ENCODE measurements around the gene SFI1. TPM values are rescaled to one million over a fixed set of nuclear protein-coding genes. Genes with fewer than 3 reads are reported as not detected.

Gene SFI1
- total and polyA plus RNA-seq, 2 of the 4 experiments (the other 2 are of a cell fraction), result 9.9 to 12.0 TPM

GRCh38 chr22:31566484-31566883 is 70.1 kb downstream of the SFI1 start:
- ChIA-PET POLR2A (ENCODE audit: unreplicated experiment) (no interaction called here), CTCF (interaction anchor here (1.1 kb wide), 1 partner anchor 10 kb away, joined by 3 read pairs; no protein-coding TSS in a partner anchor)

More at GRCh38 chr22:31566484-31566883, 70.1 kb downstream of the SFI1 start:
- Histone ChIP-seq H4K20me1 (ENCODE audit: insufficient read depth, low read length) (no peaks in the 10 kb centered on the region), H3K9me3 (ENCODE audit: control insufficient read depth, insufficient read depth, low read length) (no peaks in the 10 kb centered on the region), H4K91ac (ENCODE audit: insufficient read depth, low read depth, low read length) (no peak overlapping the region), H3K9ac (ENCODE audit: low read depth, low read length) (no peak overlapping the region), H3K14ac (replicated peaks; ENCODE audit: low read depth, low read length) (peak overlapping the region; percentile 70), H4K5ac (ENCODE audit: low read depth, low read length) (no peak overlapping the region), H3K4ac (ENCODE audit: low read depth, low read length) (no peak overlapping the region), H2BK5ac (ENCODE audit: low read depth, low read length, poor library complexity, severe bottlenecking) (peak overlapping the region; percentile 72), H2BK120ac (ENCODE audit: low read depth, low read length) (no peak overlapping the region), H3K23ac (ENCODE audit: low read depth, low read length) (peak overlapping the region; percentile 64; the same call in 1 of the 2 replicates), H2BK20ac (ENCODE audit: low read depth, low read length) (peak overlapping the region; percentile 75), H3K56ac (ENCODE audit: extremely low read depth, insufficient read depth, low read length) (no peak overlapping the region), H3K36me3 (ENCODE audit: control insufficient read depth, insufficient read depth, low read length) (no peaks in the 10 kb centered on the region), H3K4me1 (ENCODE audit: control insufficient read depth, insufficient read depth, low read length) (peaks cover 3% of the 10 kb centered on the region; the same call in 1 of the 2 replicates), H3K4me2 (ENCODE audit: low read depth, low read length) (no peak overlapping the region), H2BK15ac (ENCODE audit: low read depth, low read length) (no peak overlapping the region), H2AK9ac (replicated peaks; ENCODE audit: low read depth, low read length, poor library complexity) (no peak overlapping the region), H3K9me1 (ENCODE audit: insufficient read depth, low read length) (no peaks in the 10 kb centered on the region), H2AK5ac (ENCODE audit: low read depth, low read length) (no peak overlapping the region), H4K8ac (ENCODE audit: low read depth in 2 of 2, low read length in 2 of 2) (0 out of 4 replicates have a peak overlapping the region, but pooled peaks of 1 of the 2 experiments have one; percentile 12), H3K18ac (ENCODE audit: low read depth, low read length) (peak overlapping the region; percentile 0; the same call in 1 of the 2 replicates), H2AFZ (replicated peaks; ENCODE audit: low read length, poor library complexity) (no peak overlapping the region), H3K4me3 (ENCODE audit: insufficient read depth, low read depth, low read length) (no peak overlapping the region), H3K79me1 (ENCODE audit: low read depth in 1 of 2, low read length in 2 of 2) (no peaks in the 10 kb centered on the region), H3K27ac (ENCODE audit: insufficient read depth, low read length) (no peak overlapping the region), H3K27me3 (ENCODE audit: control insufficient read depth, insufficient read depth, low read length) (no peaks in the 10 kb centered on the region)
- in situ Hi-C loops (cut with MboI; ENCODE audit: low sequenced_read_pairs) (loop anchor here (25.0 kb wide), 1 partner anchor 396 kb away; no protein-coding TSS in a partner anchor), dilution Hi-C loops (cut with HindIII; ENCODE audit: low sequenced_read_pairs, unreplicated experiment) (no loop called here), intact Hi-C loops (cut with micrococcal nuclease) (no loop called here)
- DNase-seq, result no peak
- TF ChIP-seq MXI1 (IDR thresholded peaks at IDR 0.05; ENCODE audit: borderline replicate concordance, low read depth, low read length) (no peak), CTCF (conservative IDR thresholded peaks at IDR 0.05; ENCODE audit: low read depth, low read length) (no peak), MAFK (IDR thresholded peaks at IDR 0.05; ENCODE audit: low read depth, low read length) (no peak), MAZ (IDR thresholded peaks at IDR 0.05; ENCODE audit: borderline replicate concordance, low read depth, low read length) (no peak), ELK1 (IDR thresholded peaks at IDR 0.05; ENCODE audit: borderline replicate concordance, low read depth, low read length) (no peak), POLR2A (IDR thresholded peaks at IDR 0.05; ENCODE audit: low read depth, low read length) (no peak), CEBPB (IDR thresholded peaks at IDR 0.05; ENCODE audit: low read depth, low read length) (no peak), RAD21 (IDR thresholded peaks at IDR 0.05; ENCODE audit: low read length) (no peak), SMC3 (IDR thresholded peaks at IDR 0.05; ENCODE audit: low read depth, low read length) (no peak), FOS (IDR thresholded peaks at IDR 0.05; ENCODE audit: low read depth, low read length) (no peak), RFX5 (IDR thresholded peaks at IDR 0.05; ENCODE audit: low read depth, low read length) (no peak), CHD1 (IDR thresholded peaks at IDR 0.05; ENCODE audit: low read depth, low read length) (no peak), USF2 (IDR thresholded peaks at IDR 0.05; ENCODE audit: low read depth, low read length) (no peak), NFE2L2 (IDR thresholded peaks at IDR 0.05; ENCODE audit: low read depth, low read length) (no peak), RCOR1 (IDR thresholded peaks at IDR 0.05; ENCODE audit: insufficient replicate concordance, low read length) (no peak), BHLHE40 (IDR thresholded peaks at IDR 0.05; ENCODE audit: low read depth, low read length) (no peak)
- BruUV-seq (replicated peaks), result no TSS peak
- ATAC-seq (ENCODE audit: low read depth), result peak; percentile 68
- no CpG with 5 or more reads among the region's 1 CpG for WGBS, 2 experiments (ENCODE audit: extremely low coverage in 2 of 2, insufficient read length in 1 of 2)

Data from IMR-90 (cell line).